Measurements from ENCODE around the gene HMG20A.
A peak's percentile ranks its signal among the peaks of the same experiment; 100 is the strongest.

HMG20A gene

GRCh38 chr15:77494964-77495363 lies 74.3 kb downstream of the HMG20A start:
- no peak for TF ChIP-seq CTCF (IDR thresholded peaks at IDR 0.05; ENCODE audit: extremely low read depth, missing control alignments)
- DNase-seq (ENCODE audit: low spot score): no peak

DNA sequence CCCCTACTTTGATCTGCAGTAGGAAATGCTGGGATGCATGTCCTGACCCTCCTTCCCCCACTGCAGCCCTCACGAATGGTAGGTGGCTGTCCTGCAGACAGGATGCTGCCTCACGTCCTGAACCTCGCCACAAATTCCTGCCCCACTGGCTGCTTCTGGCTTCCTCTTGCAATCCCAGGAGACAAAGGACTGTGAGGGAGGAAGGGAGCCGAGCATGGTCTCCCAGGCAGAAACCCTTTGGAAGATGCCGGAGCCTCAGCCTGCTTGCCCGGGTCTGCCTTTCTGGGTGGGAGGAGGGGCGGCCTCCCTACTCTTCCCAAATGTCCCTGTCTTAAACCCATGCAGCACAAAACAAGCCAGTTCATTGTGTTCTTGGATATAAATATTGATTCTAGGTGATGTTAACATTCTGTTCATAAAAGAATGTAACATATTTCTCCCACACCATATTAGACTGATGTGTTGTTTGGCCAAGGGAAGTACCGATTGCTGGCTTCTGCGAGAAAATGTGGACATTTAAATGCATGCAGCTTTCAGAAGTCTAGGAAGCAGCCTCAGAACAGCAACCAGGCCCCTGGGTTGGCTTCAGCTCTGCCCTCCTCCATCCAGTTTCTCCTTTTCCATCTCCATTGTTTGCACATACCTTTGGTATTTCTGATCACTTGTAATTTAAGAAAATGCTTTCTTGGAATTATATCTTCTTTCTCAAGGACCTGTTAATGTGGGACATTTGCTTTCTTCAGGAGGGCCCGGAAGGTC lies 75.3 kb downstream of the HMG20A start:
- TF ChIP-seq CTCF (IDR thresholded peaks at IDR 0.05; ENCODE audit: extremely low read depth, missing control alignments): no peak
- no peak for DNase-seq (ENCODE audit: low spot score)

GRCh38 chr15:77496715-77497109 lies 76.0 kb downstream of the HMG20A start:
- TF ChIP-seq CTCF (IDR thresholded peaks at IDR 0.05; ENCODE audit: extremely low read depth, missing control alignments): peak; percentile 72
- peak; percentile 74 for DNase-seq (ENCODE audit: low spot score)

DNA sequence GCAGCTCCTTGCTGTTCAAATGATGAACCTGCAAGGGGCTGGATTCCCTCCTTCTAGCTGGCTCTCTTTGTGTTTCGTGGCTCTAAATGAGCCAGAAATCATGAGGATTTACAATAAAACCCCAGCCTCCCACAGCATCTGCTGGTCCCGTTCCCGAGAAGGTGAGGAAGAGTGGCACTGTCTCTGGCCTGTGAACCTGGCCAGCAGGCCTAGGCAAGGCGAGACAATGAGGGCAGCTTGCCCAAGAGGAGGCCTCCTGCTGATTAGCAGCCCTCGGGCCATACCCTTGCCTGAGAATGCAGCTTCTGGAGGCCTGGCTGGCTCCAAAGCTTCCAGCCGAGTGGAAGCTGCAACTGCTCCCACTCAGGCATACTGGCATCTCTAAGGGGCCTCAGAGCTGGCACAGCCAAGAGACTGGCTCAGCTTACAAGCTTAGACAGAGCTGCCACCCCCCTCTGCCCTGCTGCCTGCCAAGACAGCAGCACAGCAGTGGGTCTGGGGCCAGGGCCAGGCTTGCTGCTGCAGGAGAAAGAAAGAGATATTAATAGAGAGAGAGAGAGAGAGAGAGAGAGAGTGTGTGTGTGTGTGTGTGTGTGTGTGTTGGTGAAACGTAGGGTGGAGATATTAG lies 76.5 kb downstream of the HMG20A start:
- DNase-seq (ENCODE audit: low spot score): no peak
- no peak for TF ChIP-seq CTCF (IDR thresholded peaks at IDR 0.05; ENCODE audit: extremely low read depth, missing control alignments)

DNA sequence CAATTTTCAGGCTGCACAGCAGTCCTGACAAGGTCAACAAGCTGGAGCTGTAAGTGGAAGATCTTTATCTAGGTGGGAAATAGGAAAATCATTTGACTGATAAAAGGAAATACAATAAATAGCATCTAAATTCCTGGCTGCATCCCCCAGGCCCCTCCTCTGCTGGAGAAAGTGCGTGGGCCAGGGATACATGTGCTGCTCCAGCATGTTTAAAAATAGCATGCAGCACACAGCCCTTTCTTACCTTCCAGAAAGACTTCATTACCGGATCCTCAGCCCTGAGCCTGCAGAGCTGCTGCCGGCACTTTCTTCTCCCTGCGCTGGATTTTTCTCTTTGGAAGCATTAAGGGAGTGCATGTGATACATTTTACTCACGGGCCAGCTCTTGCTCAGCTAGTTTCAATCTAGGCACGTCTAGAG lies 77.3 kb downstream of the HMG20A start:
- no peak for TF ChIP-seq CTCF (IDR thresholded peaks at IDR 0.05; ENCODE audit: extremely low read depth, missing control alignments)

DNA sequence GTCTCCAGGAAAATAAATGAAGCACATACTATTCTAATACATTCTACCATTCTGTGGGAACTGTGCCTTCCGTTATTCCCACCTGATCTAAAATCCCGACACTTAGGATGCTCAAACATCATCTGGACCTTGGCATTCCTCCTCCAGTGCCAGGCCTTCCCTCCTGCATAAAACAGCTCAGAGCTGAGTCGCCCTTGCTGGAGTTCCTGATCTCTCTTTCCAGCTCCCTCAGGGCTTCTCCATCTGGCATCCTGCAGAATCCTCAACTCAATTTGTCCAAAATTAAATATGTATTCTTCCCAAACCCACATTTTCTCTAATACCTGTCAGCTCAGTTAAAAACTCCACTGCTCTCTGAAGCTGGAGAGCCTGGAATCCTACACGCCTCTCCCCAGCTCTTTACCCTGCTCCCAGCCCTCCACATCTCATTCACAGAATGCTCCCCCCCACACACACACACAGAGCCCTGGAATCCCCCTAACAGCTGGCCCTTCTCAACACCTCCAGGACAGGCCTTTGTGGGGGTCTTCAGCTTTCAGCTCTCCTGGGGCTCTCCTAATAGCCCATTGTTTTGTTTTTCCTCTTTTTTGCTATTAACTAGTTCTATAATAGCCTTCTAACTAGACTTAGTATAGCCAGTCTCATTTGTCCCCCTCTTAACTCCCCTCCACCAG lies 78.5 kb downstream of the HMG20A start:
- no peak for DNase-seq (ENCODE audit: low spot score)
- no peak for TF ChIP-seq CTCF (IDR thresholded peaks at IDR 0.05; ENCODE audit: extremely low read depth, missing control alignments)

More for the DNA sequence above, 77.3 kb downstream of the HMG20A start:
- DNase-seq (ENCODE audit: low spot score): no peak

GRCh38 chr15:77500989-77501388 lies 80.3 kb downstream of the HMG20A start:
- no peak for DNase-seq (ENCODE audit: low spot score)
- no peak for TF ChIP-seq CTCF (IDR thresholded peaks at IDR 0.05; ENCODE audit: extremely low read depth, missing control alignments)
